MCF 10A (cell line): Measurements from ENCODE around the gene DIAPH2. TPM values are rescaled to one million over a fixed set of nuclear protein-coding genes. Genes with fewer than 3 reads are reported as not detected.

Experiments
- BruUV-seq: library from RNA; stranded (reverse); fragments of 400-500 nt; replicated peaks from 2 replicates; lab custom pipeline; 2021; lab: Mats Ljungman, UMichigan
- CTCF ChIA-PET: fragments of 300-600 bp; sonication (Branson Sonifier 250); formaldehyde crosslinking; extraction: SDS; loops from one replicate; lab custom pipeline; 2021; ENCODE audit warnings: antibody characterized with exemption, inconsistent platforms; lab: Yijun Ruan, JAX
- POLR2A ChIA-PET: fragments of 300-600, 350-650 bp; sonication (Branson Sonifier 250); formaldehyde crosslinking; extraction: SDS; loops from one replicate; lab custom pipeline; 2020; ENCODE audit warnings: antibody characterized with exemption, inconsistent platforms; lab: Yijun Ruan, JAX
- DNase-seq: peaks from one replicate; pipeline ENCODE4 v3.0.0-alpha.2; 2018; ENCODE audit not compliant: unreplicated experiment
- H3K27ac Mint-ChIP-seq: one replicate; pipeline ENCODE4 v1.8.0; 2022; ENCODE audit warnings: mild to moderate bottlenecking, low read depth, mixed read lengths; ENCODE audit not compliant: unreplicated experiment
- H3K27me3 Mint-ChIP-seq: one replicate; pipeline ENCODE4 v1.8.0; 2022; ENCODE audit warnings: mixed read lengths; ENCODE audit not compliant: insufficient read depth, unreplicated experiment
- H3K36me3 Mint-ChIP-seq: one replicate; pipeline ENCODE4 v1.8.0; 2022; ENCODE audit warnings: mild to moderate bottlenecking, moderate library complexity, mixed read lengths; ENCODE audit not compliant: insufficient read depth, unreplicated experiment
- H3K4me1 Mint-ChIP-seq: one replicate; pipeline ENCODE4 v1.8.0; 2022; ENCODE audit warnings: mixed read lengths; ENCODE audit not compliant: insufficient read depth, unreplicated experiment
- H3K4me3 Mint-ChIP-seq: one replicate; pipeline ENCODE4 v1.8.0; 2022; ENCODE audit warnings: mild to moderate bottlenecking, moderate library complexity, mixed read lengths; ENCODE audit not compliant: unreplicated experiment
- H3K9me3 Mint-ChIP-seq: one replicate; pipeline ENCODE4 v1.8.0; 2022; ENCODE audit warnings: mixed read lengths; ENCODE audit not compliant: unreplicated experiment
- CTCF ChIP-seq: fragments of 200-600 bp; IDR thresholded peaks from one replicate; pipeline ENCODE4 v1.8.0; 2022; ENCODE audit warnings: antibody characterized with exemption, mild to moderate bottlenecking; ENCODE audit not compliant: unreplicated experiment
- intact Hi-C: fragments of 100-400 bp; cut with micrococcal nuclease; formaldehyde crosslinking; loops from 2 replicates; pipeline ENCODE4 v1.14.1; 2022
- total RNA-seq: library from RNA; stranded (reverse); gene quantifications from 2 replicates; pipeline ENCODE4 v1.2.3, GENCODE V29; 2022

The DIAPH2 gene
- total RNA-seq, 1 experiment from 2014 or later: 17.6 TPM

DNA sequence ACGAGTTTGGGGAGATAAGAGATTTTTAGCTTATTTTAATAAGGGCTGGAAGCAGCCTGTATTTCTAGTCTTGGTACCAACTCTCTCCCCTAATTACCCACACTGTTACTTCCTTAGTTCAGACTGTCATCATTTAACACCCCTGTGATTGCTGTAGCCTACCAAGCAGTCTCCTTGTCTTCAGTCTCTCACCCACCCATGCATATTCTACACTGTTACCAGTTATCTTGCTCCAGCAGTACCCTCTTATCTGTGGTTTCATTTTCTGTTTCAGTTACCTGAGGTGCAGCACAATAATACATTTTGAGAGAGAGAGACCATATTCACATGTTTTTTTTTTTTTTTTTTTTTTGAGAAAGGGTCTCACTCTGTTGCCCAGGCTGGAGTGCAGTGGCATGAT lies 80.2 kb downstream of the DIAPH2 start:
- no peak for DNase-seq
- no peak for TF ChIP-seq CTCF
- ChIA-PET POLR2A (interaction anchor here (0.9 kb wide), 1 partner anchor 13 kb away, joined by 3 read pairs; no protein-coding TSS in a partner anchor), CTCF (no interaction called here)
- Mint-ChIP-seq H3K36me3 (no peaks in the 10 kb centered on the region), H3K4me1 (no peaks in the 10 kb centered on the region), H3K27ac (no peak overlapping the region), H3K4me3 (no peak overlapping the region), H3K27me3 (peaks cover 64% of the 10 kb centered on the region), H3K9me3 (no peaks in the 10 kb centered on the region)
- intact Hi-C loops: no loop called here
- BruUV-seq: no TSS peak

GRCh38 chrX:96770315-96770714 lies 85.7 kb downstream of the DIAPH2 start:
- H3K27ac Mint-ChIP-seq: no peak overlapping the region
- BruUV-seq: no TSS peak
- H3K4me1 Mint-ChIP-seq: no peaks in the 10 kb centered on the region
- POLR2A ChIA-PET: no interaction called here
- H3K27me3 Mint-ChIP-seq: peaks cover 58% of the 10 kb centered on the region
- H3K4me3 Mint-ChIP-seq: no peak overlapping the region
- peak; percentile 29 for DNase-seq
- intact Hi-C loops: loop anchor here (2.0 kb wide), 1 partner anchor 914 kb away; no protein-coding TSS in a partner anchor
- TF ChIP-seq CTCF: peak; percentile 50
- CTCF ChIA-PET: interaction anchor here (0.6 to 1.5 kb wide), 6 partner anchors 11 to 671 kb away, joined by 3 to 7 read pairs (median 5); no protein-coding TSS in a partner anchor
- no peaks in the 10 kb centered on the region for H3K9me3 Mint-ChIP-seq
- peaks cover 4% of the 10 kb centered on the region for H3K36me3 Mint-ChIP-seq

DNA sequence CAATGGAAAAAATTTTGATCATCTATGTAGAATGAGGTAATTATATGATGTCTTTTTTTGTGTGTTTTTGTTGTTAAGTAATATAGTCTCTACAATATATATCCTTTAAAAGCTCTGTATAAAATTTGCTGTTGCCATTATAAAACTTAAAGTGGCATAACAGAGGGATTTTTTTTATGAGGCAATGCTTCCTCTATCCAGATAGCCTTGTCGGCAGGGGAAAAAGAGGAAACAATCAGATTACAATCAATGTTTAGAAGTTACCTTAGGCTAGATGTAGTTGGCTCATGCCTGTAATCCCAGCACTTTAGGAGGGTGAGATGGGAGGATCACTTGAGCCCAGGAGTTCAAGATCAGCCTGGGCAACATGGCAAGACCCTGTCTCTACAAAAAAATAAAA lies 86.8 kb downstream of the DIAPH2 start:
- Mint-ChIP-seq H3K27me3 (peaks cover 53% of the 10 kb centered on the region), H3K4me1 (no peaks in the 10 kb centered on the region), H3K27ac (no peak overlapping the region), H3K4me3 (no peak overlapping the region), H3K36me3 (peaks cover 4% of the 10 kb centered on the region), H3K9me3 (no peaks in the 10 kb centered on the region)
- no peak for DNase-seq
- intact Hi-C loops: loop anchor here (2.0 kb wide), 1 partner anchor 913 kb away; no protein-coding TSS in a partner anchor
- TF ChIP-seq CTCF: no peak
- POLR2A ChIA-PET: no interaction called here
- CTCF ChIA-PET: interaction anchor here (0.5 kb wide), 1 partner anchor 12 kb away, joined by 3 read pairs; no protein-coding TSS in a partner anchor
- no TSS peak for BruUV-seq

DNA sequence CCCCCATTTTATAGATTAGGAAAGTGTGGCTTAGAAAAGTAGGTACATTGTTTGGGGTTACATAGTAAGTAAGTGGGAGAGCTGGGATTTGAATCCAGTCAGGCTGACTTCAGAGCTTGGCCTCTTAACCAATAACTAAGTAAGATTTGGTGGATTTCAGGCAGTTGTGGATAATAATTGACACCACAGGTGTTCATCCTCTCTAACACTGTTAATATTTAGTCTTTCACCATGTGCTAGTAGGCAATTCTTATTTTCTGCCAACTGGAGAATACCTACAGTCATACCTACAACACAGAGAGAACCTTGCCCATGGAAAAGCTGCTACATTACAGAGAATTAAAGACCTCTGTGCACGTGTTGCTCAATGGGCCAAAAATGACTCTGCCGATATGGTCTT lies 89.5 kb downstream of the DIAPH2 start:
- no peak for DNase-seq
- TF ChIP-seq CTCF: no peak
- ChIA-PET POLR2A (interaction anchor here (0.8 kb wide), 1 partner anchor 13 kb away, joined by 3 read pairs; no protein-coding TSS in a partner anchor), CTCF (no interaction called here)
- intact Hi-C loops: no loop called here
- no peaks in the 10 kb centered on the region for H3K4me1 Mint-ChIP-seq
- no TSS peak for BruUV-seq
- H3K27me3 Mint-ChIP-seq: peaks cover 27% of the 10 kb centered on the region
- peaks cover 4% of the 10 kb centered on the region for H3K36me3 Mint-ChIP-seq
- H3K27ac Mint-ChIP-seq: no peak overlapping the region
- H3K4me3 Mint-ChIP-seq: no peak overlapping the region
- H3K9me3 Mint-ChIP-seq: no peaks in the 10 kb centered on the region
